ENCODE data around the gene MAFG.

- TF ChIP-seq POLR2A (IDR thresholded peaks at IDR 0.05; ENCODE audit: low read length) (no peak), GATA1 (IDR thresholded peaks at IDR 0.05; ENCODE audit: low read depth, low read length) (no peak)
These were observed 17.3 kb upstream of the MAFG start for GRCh38 chr17:81944858-81945257.

Measured in erythroblast (primary cell).